DND-41 (cell line): ENCODE measurements around the gene NEXN.
"Not testable (repeated sequence)": the region's sequence is repeated elsewhere in the genome, so short reads cannot be mapped to it uniquely, and the experiment has no call there.

Source experiments
- ATAC-seq: fragments of 200-7000 bp; cut with Tn5 transposase; 3 replicates; pipeline ENCODE4 v1.9.1; 2021; ENCODE audit warnings: low read depth; ENCODE audit not compliant: insufficient read depth
- DNase-seq: peaks from one replicate; pipeline ENCODE4 v3.0.0-alpha.2; 2020
- H2AFZ ChIP-seq: 2 replicates; pipeline ENCODE4 v1.6.0; 2012; ENCODE audit warnings: low read depth, low read length
- H3K27ac ChIP-seq: 2 replicates; pipeline ENCODE4 v1.5.1; 2012; ENCODE audit warnings: low read length, inconsistent platforms
- H3K27me3 ChIP-seq: fragments of 200-600 bp; sonication (generic); 2 replicates; pipeline ENCODE4 v1.6.0; 2012; ENCODE audit warnings: low read length, mild to moderate bottlenecking, inconsistent platforms; ENCODE audit not compliant: insufficient read depth, poor library complexity
- H3K36me3 ChIP-seq: 2 replicates; pipeline ENCODE4 v1.5.1; 2012; ENCODE audit warnings: low read length, inconsistent platforms; ENCODE audit not compliant: insufficient read depth
- H3K4me1 ChIP-seq: 2 replicates; pipeline ENCODE4 v1.5.1; 2012; ENCODE audit warnings: mild to moderate bottlenecking, low read length; ENCODE audit not compliant: insufficient read depth
- H3K4me2 ChIP-seq: 2 replicates; pipeline ENCODE4 v1.6.0; 2012; ENCODE audit warnings: mild to moderate bottlenecking, moderate library complexity, low read length, inconsistent platforms; ENCODE audit not compliant: insufficient read depth
- H3K4me3 ChIP-seq, 2 experiments: fragments of 200-600 bp in 1 of 2; shearing (Covaris generic) in 1 of 2; 2 replicates each; pipeline ENCODE4 v1.5.1; 2012 to 2016; ENCODE audit warnings: inconsistent platforms in 2 of 2, low read length in 2 of 2, mild to moderate bottlenecking in 2 of 2, low read depth in 1 of 2, moderate library complexity in 1 of 2
- H3K79me2 ChIP-seq: 2 replicates; pipeline ENCODE4 v1.6.0; 2012; ENCODE audit warnings: low read length, inconsistent platforms; ENCODE audit not compliant: insufficient read depth
- H3K9ac ChIP-seq: 2 replicates; pipeline ENCODE4 v1.6.0; 2012; ENCODE audit warnings: low read depth, mild to moderate bottlenecking, inconsistent platforms, low read length, moderate library complexity
- H3K9me3 ChIP-seq: 2 replicates; pipeline ENCODE4 v1.5.1; 2012; ENCODE audit warnings: low read length, moderate library complexity, mild to moderate bottlenecking, inconsistent platforms; ENCODE audit not compliant: insufficient read depth, severe bottlenecking
- H4K20me1 ChIP-seq: 2 replicates; pipeline ENCODE4 v1.6.0; 2012; ENCODE audit warnings: low read length; ENCODE audit not compliant: insufficient read depth
- CTCF ChIP-seq: IDR thresholded peaks from 2 replicates; pipeline ENCODE4 v1.5.1; 2012; ENCODE audit warnings: borderline replicate concordance, low read length, moderate library complexity, mild to moderate bottlenecking; ENCODE audit not compliant: poor library complexity, severe bottlenecking; ENCODE audit errors: extremely low read depth
- EZH2 ChIP-seq: IDR thresholded peaks from 3 replicates; pipeline ENCODE4 v1.6.1; 2012; ENCODE audit warnings: borderline replicate concordance, low read depth, mild to moderate bottlenecking, moderate library complexity, low read length, inconsistent platforms; ENCODE audit not compliant: severe bottlenecking

The NEXN gene

GRCh38 chr1:77910116-77910515, 21.7 kb downstream of the NEXN start:
- DNase-seq: no peak
- Histone ChIP-seq H3K9ac (no peak overlapping the region), H2AFZ (no peak overlapping the region), H3K79me2 (no peaks in the 10 kb centered on the region), H3K27me3 (no peaks in the 10 kb centered on the region), H3K4me3 (no peak overlapping the region), H3K9me3 (no peaks in the 10 kb centered on the region), H4K20me1 (no peaks in the 10 kb centered on the region), H3K36me3 (no peaks in the 10 kb centered on the region), H3K4me1 (no peaks in the 10 kb centered on the region), H3K27ac (no peak overlapping the region), H3K4me2 (no peak overlapping the region)
- no peak for ATAC-seq
- TF ChIP-seq CTCF: no peak
- TF ChIP-seq EZH2: no peak

- not testable (repeated sequence) for H3K9ac ChIP-seq, DNase-seq, ATAC-seq, H3K9me3 ChIP-seq, H3K36me3 ChIP-seq, H3K27me3 ChIP-seq, H3K4me1 ChIP-seq, H2AFZ ChIP-seq, H3K27ac ChIP-seq, H3K4me3 ChIP-seq, H3K79me2 ChIP-seq, H3K4me2 ChIP-seq, H4K20me1 ChIP-seq
These were observed 30.5 kb downstream of the NEXN start for GRCh38 chr1:77918918-77919317.

GRCh38 chr1:77925518-77925917, 37.1 kb downstream of the NEXN start:
- H3K36me3 ChIP-seq: peaks cover 5% of the 10 kb centered on the region; the same call in 1 of the 2 replicates
- H3K4me1 ChIP-seq: peaks cover 20% of the 10 kb centered on the region
- no peak overlapping the region for H3K9ac ChIP-seq
- H4K20me1 ChIP-seq: no peaks in the 10 kb centered on the region
- H3K9me3 ChIP-seq: no peaks in the 10 kb centered on the region
- no peaks in the 10 kb centered on the region for H3K27me3 ChIP-seq
- H3K27ac ChIP-seq: no peak overlapping the region
- no peak overlapping the region for H2AFZ ChIP-seq
- DNase-seq (no peak), ATAC-seq (no peak)
- H3K4me2 ChIP-seq: no peak overlapping the region
- no peak for TF ChIP-seq CTCF
- TF ChIP-seq EZH2: no peak
- no peak overlapping the region for H3K4me3 ChIP-seq
- H3K79me2 ChIP-seq: peaks cover 8% of the 10 kb centered on the region

GRCh38 chr1:77925956-77926355, 37.5 kb downstream of the NEXN start:
- Histone ChIP-seq H2AFZ (peak overlapping the region; percentile 62), H3K27me3 (no peaks in the 10 kb centered on the region), H3K9ac (peak overlapping the region; percentile 55), H3K36me3 (peaks cover 5% of the 10 kb centered on the region; the same call in 1 of the 2 replicates), H3K27ac (no peak overlapping the region), H3K79me2 (peaks cover 8% of the 10 kb centered on the region), H3K9me3 (no peaks in the 10 kb centered on the region), H4K20me1 (no peaks in the 10 kb centered on the region), H3K4me3 (no peak overlapping the region), H3K4me2 (peak overlapping the region; percentile 97; the same call in 1 of the 2 replicates), H3K4me1 (peaks cover 20% of the 10 kb centered on the region)
- DNase-seq (no peak), ATAC-seq (no peak)
- no peak for TF ChIP-seq CTCF
- TF ChIP-seq EZH2: no peak
